ENCODE results near the gene ATP13A5. TPM values are rescaled to one million over a fixed set of nuclear protein-coding genes. Genes with fewer than 3 reads are reported as not detected.

Gene ATP13A5
- polyA plus RNA-seq, 4 donors: 0.11 to 0.38 TPM; not detected in 2

- no peak for DNase-seq (ENCODE audit: low read depth in 4 of 4, low spot score in 3 of 4)
Observed at GRCh38 chr3:193271101-193271840, 107.3 kb downstream of the ATP13A5 start.

DNA sequence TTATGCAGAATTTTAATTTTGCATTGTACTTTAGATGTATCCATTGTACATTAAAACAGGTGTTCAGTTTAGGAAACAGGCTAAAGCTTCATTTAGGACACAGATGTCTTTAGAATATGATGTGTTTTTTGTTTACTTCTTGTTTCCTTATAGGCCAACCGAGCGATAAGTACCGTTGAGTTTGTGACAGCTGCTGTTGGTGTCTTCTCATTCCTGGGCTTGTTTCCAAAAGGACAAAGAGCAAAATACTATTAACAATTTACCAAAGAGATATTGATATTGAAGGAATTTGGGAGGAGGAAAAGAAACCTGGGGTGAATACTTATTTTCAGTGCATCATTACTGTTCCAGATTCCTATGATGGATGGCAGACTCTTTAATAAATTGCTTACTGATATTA lies 108.1 kb downstream of the ATP13A5 start:
- no peak for DNase-seq (ENCODE audit: low read depth in 4 of 4, low spot score in 3 of 4)

GRCh38 chr3:193269343-193270028 lies 109.1 kb downstream of the ATP13A5 start:
- no peak for DNase-seq (ENCODE audit: low read depth in 4 of 4, low spot score in 3 of 4)

DNA sequence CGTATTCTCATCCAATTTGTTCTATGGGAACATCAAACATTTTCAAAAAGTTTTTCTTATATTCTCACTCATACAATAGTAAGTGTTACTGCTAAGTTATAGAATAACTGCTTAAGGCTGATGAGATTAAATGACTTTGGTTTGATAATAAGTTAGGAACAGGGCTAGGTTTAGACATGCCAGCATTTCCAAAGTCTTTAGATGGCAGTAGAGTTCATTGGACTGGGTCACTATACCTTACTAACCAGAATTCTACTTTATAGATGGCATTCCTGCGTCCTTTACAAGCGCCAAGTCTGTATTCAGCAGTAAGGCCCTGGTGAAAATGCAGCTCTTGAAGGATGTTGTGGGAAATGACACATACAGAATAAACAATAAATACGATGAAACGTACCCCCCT lies 115.8 kb downstream of the ATP13A5 start:
- DNase-seq (ENCODE audit: low read depth in 4 of 4, low spot score in 3 of 4): no peak

DNA sequence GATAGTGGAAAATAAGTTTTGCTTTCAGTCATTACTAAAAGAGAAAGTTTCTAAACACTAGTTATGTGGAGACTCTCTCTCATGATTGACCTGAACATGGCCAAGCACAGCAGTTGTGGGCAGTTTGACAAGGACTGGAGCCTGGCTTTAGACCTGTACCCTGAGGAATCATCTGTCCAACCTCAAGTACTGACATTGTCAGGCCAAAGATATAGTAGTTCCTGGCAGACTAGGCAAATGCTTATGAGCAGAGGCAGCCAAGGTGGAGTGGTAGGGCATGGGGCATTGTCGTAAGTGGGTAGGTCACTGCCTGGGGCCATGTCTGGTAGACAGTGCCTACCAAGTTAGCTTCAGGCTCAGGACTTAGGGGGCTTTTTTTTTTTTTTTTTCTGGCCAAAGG lies 116.6 kb downstream of the ATP13A5 start:
- no peak for DNase-seq (ENCODE audit: low read depth in 4 of 4, low spot score in 3 of 4)

DNA sequence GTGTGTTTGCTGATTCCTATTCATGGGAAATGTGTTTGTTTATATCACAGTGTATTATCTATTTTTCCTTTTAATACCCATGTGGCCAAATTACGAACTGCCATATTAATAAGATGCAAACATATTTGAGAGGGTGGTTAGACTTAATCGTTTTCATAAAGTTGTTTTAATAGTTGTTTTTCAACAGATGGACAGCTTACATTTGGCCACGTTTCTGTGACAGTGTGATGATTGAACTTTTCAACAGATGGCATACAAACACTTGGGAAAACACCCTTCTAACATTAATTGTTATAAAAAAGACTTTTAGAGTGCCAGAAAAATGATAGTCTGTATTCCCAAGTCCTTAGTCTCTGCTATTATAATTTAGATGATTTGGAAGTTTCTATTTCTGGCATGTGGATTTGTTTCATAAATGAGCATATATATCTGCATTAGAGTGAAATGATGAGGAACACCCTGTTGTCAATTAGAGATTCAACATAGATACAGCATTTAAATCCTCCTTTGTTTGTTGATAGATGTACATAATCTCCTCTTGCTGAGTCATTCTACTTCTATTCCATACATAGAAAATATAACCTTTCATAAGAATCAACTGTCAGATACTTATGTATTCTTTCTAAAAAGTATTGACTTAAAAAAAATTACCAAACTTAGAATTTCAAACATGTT lies 124.4 kb downstream of the ATP13A5 start:
- DNase-seq (ENCODE audit: low read depth in 4 of 4, low spot score in 3 of 4): no peak

DNA sequence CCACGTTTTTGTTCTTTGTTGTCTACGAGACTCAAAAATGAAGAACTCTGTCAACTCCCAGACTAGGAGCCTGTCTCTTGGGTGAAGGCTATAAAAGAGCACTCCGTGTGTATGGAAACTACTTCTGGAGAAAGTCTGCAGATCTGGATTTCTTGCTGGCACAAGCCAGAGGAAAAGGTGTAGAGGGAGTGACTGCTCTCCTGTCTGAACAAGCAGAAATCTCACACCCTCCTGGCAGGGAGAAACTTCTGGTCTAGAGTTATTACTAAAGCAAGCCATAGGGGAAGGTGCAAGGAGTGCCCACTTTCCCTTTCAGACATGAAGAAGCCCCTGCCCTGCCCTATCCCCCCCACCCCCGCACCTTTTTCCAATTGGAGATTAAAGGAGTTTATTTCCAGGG lies 128.1 kb downstream of the ATP13A5 start:
- no peak for DNase-seq (ENCODE audit: low read depth in 4 of 4, low spot score in 3 of 4)

GRCh38 chr3:193248848-193249468 lies 129.6 kb downstream of the ATP13A5 start:
- DNase-seq (ENCODE audit: low read depth in 4 of 4, low spot score in 3 of 4): no peak

DNA sequence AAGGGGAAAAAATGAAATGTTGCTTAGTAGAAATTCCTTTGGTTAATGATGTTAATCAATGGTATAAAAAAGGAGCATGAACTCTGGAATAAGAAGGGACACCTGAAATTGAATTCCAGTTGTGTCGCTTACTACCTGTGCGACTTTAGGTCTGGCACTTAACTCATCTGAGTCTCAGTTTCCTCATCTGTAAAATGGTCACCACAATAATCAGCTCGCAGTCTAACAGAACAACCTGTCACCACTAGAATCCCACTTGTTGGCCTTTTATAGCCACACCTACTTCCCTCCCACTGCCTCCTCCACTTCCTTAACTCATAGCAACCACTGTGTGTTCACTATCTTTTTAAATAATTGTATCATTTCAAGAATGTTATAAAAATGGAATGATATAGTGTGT lies 135.0 kb downstream of the ATP13A5 start:
- DNase-seq (ENCODE audit: low read depth in 4 of 4, low spot score in 3 of 4): no peak

GRCh38 chr3:193241716-193242115 lies 136.8 kb downstream of the ATP13A5 start:
- no peak for DNase-seq (ENCODE audit: low read depth in 4 of 4, low spot score in 3 of 4)

DNA sequence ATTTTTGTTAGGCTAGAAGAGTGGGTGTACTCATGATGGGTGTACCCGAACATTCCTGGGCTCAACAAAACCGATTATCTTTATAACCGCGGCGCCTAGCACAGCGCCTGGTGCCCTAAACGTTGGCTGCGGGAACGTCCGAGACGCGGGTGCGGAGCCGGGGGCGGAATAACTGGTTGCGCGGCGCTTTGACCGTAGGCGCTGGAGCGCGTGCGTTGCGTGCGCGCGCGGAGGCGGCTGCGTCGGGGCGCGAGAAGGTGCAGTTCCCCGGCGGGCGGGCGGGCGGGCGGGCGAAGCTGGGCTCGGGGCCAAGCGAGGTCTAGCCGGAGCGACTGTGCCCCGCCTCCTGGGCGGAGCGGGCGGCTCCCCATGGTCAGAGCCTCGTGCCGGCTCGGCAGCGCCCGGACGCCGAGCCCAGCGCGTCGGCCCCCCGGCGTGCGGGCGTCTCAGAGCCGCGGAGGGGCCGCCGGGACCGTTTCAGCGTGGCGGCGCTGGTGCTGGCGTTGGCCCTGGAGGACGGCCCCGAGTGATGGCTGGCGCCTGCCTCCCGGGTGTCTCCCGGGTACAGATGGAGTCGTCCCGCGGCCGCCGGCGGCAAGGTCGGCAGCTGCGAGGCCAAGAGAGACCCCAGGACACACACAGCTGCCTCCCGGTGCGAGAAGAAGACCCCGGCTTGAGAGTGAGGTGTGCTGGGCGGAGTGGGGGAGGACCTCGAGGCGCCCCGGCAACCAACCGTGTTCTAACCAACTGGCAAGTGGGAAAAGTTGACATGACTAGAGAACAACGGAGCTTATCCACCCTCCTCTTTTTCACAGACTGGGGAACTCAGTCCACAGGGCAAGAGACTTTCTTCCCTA lies 137.5 kb downstream of the ATP13A5 start, which contains the start of gene PLAAT1:
Gene PLAAT1 (plus strand): TSS at position 373 of the 857 bp plus-strand sequence. CDS start 14,429 bp downstream, outside the sequence.
- peak; percentile 31 to 50 (median 44) for DNase-seq (ENCODE audit: low read depth in 4 of 4, low spot score in 3 of 4)

GRCh38 chr3:193240436-193240849 lies 138.1 kb downstream of the ATP13A5 start:
- DNase-seq (ENCODE audit: low read depth in 4 of 4, low spot score in 3 of 4): peak in 1 of 4 donors; percentile 12

GRCh38 chr3:193237030-193237429 lies 141.5 kb downstream of the ATP13A5 start:
- DNase-seq (ENCODE audit: low read depth in 4 of 4, low spot score in 3 of 4): no peak

DNA sequence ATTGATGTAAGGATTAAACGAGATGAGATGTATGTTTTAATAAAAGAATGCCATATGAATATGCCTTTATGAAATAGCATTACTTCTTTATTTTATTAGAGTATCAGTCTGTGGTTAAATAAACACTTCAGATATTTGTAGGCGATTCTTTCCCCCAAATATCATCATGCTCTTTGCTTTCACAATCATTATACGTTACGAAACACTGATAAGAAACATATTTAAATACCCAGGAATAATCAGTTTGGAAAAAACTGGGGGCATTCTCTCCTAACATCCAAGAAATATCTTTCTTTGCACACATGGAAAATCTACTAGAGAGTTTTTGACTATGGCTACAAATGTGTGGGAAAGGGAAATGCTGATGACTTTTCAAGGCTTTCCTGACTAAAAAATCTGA lies 142.0 kb downstream of the ATP13A5 start:
- DNase-seq (ENCODE audit: low read depth in 4 of 4, low spot score in 3 of 4): no peak

- DNase-seq (ENCODE audit: low read depth in 4 of 4, low spot score in 3 of 4): no peak
Observed at GRCh38 chr3:193231201-193231600, 147.4 kb downstream of the ATP13A5 start.

DNA sequence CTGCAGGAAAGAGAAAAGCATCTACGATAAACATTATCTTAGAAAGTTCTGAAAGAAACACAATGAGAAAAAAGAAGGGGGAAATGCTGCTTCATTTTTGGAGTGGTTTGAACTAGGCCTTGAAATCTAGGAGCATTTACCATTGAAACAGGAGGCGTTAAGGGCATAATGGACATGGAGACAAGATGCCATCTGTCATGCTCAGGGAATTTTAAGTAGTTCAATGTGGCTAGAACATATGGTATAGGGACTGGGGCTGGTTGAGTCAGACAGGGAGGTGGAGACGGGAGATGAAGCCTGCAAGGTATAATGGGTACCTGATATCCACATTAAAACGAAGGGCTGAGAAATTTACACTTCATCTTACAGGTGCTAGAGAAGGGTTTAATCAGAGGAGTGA lies 147.9 kb downstream of the ATP13A5 start:
- DNase-seq (ENCODE audit: low read depth in 4 of 4, low spot score in 3 of 4): no peak

DNA sequence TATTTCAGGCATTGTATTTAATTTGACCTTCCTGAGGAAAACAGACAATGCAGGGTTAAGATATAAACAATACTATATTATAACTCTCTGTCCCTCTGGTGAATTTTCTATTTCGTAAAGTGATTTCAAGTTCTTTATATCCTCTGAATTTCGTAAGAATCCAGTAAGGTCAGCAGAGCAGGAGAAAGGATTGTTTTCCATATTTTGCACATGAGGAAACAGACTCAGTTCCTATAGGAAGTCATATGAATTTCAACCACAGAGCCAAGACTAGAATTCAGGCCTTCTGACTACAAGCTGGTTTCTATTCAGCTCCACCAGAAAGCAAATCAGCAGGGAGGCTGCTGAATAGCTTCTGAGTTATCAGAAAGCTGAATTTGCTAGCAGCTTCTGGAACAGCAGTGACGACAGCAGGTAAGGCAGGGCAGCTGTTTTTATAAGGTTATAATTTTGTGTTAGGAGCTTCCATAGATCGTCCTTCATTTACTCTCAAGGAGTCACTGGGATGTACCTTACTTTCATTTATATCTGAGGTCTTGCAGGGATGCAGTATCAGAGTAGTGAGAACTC lies 148.6 kb downstream of the ATP13A5 start:
- no peak for DNase-seq (ENCODE audit: low read depth in 4 of 4, low spot score in 3 of 4)

DNA sequence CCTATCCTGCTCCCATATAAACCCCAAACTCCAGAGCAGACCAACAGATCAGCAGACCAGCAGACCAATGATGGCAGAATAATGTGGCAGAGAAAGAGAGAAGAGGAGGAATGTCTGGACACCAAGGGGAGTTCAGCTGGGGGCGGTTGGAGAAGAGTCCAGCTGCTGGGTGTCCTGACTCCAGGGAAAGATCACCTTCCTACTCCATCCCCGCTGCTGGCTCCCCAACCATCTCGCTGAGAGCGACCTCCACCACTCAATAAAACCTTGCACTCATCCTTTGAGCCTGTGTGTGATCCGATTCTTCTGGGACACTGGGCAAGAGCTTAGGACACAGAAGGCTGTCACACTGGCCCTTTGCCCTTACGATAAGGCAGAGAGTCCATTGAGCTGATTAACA lies 150.3 kb downstream of the ATP13A5 start:
- no peak for DNase-seq (ENCODE audit: low read depth in 4 of 4, low spot score in 3 of 4)

GRCh38 chr3:193225302-193226125 lies 153.0 kb downstream of the ATP13A5 start:
- DNase-seq (ENCODE audit: low read depth in 4 of 4, low spot score in 3 of 4): no peak

Data from left renal pelvis (tissue), 4 donors.